ENCODE measurements around the gene SERTM1.

- TF ChIP-seq, protein P1, sequence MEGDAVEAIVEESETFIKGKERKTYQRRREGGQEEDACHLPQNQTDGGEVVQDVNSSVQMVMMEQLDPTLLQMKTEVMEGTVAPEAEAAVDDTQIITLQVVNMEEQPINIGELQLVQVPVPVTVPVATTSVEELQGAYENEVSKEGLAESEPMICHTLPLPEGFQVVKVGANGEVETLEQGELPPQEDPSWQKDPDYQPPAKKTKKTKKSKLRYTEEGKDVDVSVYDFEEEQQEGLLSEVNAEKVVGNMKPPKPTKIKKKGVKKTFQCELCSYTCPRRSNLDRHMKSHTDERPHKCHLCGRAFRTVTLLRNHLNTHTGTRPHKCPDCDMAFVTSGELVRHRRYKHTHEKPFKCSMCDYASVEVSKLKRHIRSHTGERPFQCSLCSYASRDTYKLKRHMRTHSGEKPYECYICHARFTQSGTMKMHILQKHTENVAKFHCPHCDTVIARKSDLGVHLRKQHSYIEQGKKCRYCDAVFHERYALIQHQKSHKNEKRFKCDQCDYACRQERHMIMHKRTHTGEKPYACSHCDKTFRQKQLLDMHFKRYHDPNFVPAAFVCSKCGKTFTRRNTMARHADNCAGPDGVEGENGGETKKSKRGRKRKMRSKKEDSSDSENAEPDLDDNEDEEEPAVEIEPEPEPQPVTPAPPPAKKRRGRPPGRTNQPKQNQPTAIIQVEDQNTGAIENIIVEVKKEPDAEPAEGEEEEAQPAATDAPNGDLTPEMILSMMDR (IDR thresholded peaks at IDR 0.05 in 4 of 5, conservative IDR thresholded peaks at IDR 0.05 in 1 of 5) = no peak
- TF ChIP-seq POLR2A (IDR thresholded peaks at IDR 0.05) = no peak
Observed at GRCh38 chr13:36685927-36686326, 12.1 kb downstream of the SERTM1 start.

Data from gastrocnemius medialis (tissue), 4 donors.